H1 (cell line): ENCODE results near the gene FCN2. TPM values are rescaled to one million over a fixed set of nuclear protein-coding genes. Genes with fewer than 3 reads are reported as not detected.

Experiments used
- CTCF ChIA-PET: fragments of 300-600 bp; sonication (Branson Sonifier 250); formaldehyde crosslinking; loops from one replicate; lab custom pipeline; 2021; ENCODE audit not compliant: partially characterized antibody; lab: Charles Lee
- POLR2A ChIA-PET: fragments of 300-600 bp; sonication (Branson Sonifier 250); formaldehyde crosslinking; loops from one replicate; lab custom pipeline; 2021; ENCODE audit warnings: inconsistent platforms; ENCODE audit not compliant: partially characterized antibody; lab: Charles Lee
- DNase-seq, 2 experiments: peaks; one replicate each; pipeline versions ENCODE4 v3.0.0 to v3.0.0-alpha.2; 2010 to 2022; ENCODE audit warnings: low spot score in 2 of 2, low read depth in 1 of 2, mixed read lengths in 1 of 2
- FAIRE-seq: peaks from 2 replicates; lab custom pipeline; 2011; peaks lifted over from hg19 to GRCh38; lab: Jason Lieb, UNC
- H2AFZ ChIP-seq: 2 replicates; pipeline ENCODE4 v1.8.1; 2012; ENCODE audit warnings: low read length, inconsistent platforms
- H2AK5ac ChIP-seq: 2 replicates; pipeline ENCODE4 v1.6.1; 2013; ENCODE audit warnings: low read depth, low read length
- H2BK120ac ChIP-seq: replicated peaks from 2 replicates; pipeline ENCODE3; 2013; ENCODE audit warnings: low read depth, low read length, inconsistent platforms
- H2BK12ac ChIP-seq: 2 replicates; pipeline ENCODE4 v1.6.1; 2013; ENCODE audit warnings: low read depth, low read length
- H2BK15ac ChIP-seq: 2 replicates; pipeline ENCODE4 v1.6.1; 2013; ENCODE audit warnings: low read length
- H2BK20ac ChIP-seq: 2 replicates; pipeline ENCODE4 v1.6.1; 2013; ENCODE audit warnings: low read length
- H2BK5ac ChIP-seq: 2 replicates; pipeline ENCODE4 v1.6.1; 2013; ENCODE audit warnings: low read depth, low read length
- H3K14ac ChIP-seq: 2 replicates; pipeline ENCODE4 v1.6.1; 2013; ENCODE audit warnings: inconsistent platforms; ENCODE audit not compliant: insufficient read length
- H3K18ac ChIP-seq: 2 replicates; pipeline ENCODE4 v1.6.1; 2013; ENCODE audit warnings: low read length; ENCODE audit errors: extremely low read depth
- H3K23ac ChIP-seq: 2 replicates; pipeline ENCODE4 v1.6.1; 2013; ENCODE audit warnings: inconsistent platforms; ENCODE audit not compliant: insufficient read length
- H3K23me2 ChIP-seq: 2 replicates; pipeline ENCODE4 v1.6.1; 2013; ENCODE audit warnings: low read depth, low read length
- H3K27ac ChIP-seq: 2 replicates; pipeline ENCODE4 v1.6.1; 2011; ENCODE audit warnings: low read depth, low read length, inconsistent platforms
- H3K27me3 ChIP-seq, 4 experiments: replicated peaks in 1 of 4; 1 replicate in 1 of 4; 2 replicates in 3 of 4; pipeline versions ENCODE4 v1.6.1 to v1.8.1; 2011 to 2013; ENCODE audit warnings: low read length in 3 of 4, mild to moderate bottlenecking in 3 of 4, inconsistent platforms in 2 of 4, mixed read lengths in 2 of 4, moderate library complexity in 1 of 4; ENCODE audit not compliant: control insufficient read depth in 3 of 4, insufficient read depth in 3 of 4; ENCODE audit errors: extremely low read depth in 1 of 4
- H3K36me3 ChIP-seq, 4 experiments: 2 replicates each; pipeline versions ENCODE4 v1.6.1 to v1.8.1; 2011 to 2013; ENCODE audit warnings: mild to moderate bottlenecking in 4 of 4, low read length in 3 of 4, moderate library complexity in 2 of 4, control low read depth in 1 of 4, inconsistent platforms in 1 of 4; ENCODE audit not compliant: insufficient read depth in 4 of 4, control insufficient read depth in 2 of 4
- H3K4ac ChIP-seq: replicated peaks from 2 replicates; pipeline ENCODE3; 2013; ENCODE audit warnings: low read length, low read depth, mixed read lengths, inconsistent platforms; ENCODE audit not compliant: insufficient read length
- H3K4me1 ChIP-seq, 4 experiments: replicated peaks in 1 of 4; 1 replicate in 1 of 4; 2 replicates in 3 of 4; pipeline versions ENCODE4 v1.6.1 to v1.8.1; 2011 to 2013; ENCODE audit warnings: low read length in 3 of 4, inconsistent platforms in 2 of 4, mixed read lengths in 1 of 4; ENCODE audit not compliant: insufficient read depth in 4 of 4, control insufficient read depth in 3 of 4
- H3K4me2 ChIP-seq, 2 experiments: 2 replicates each; pipeline versions ENCODE4 v1.6.1 to v1.8.1; 2011 to 2013; ENCODE audit warnings: low read depth in 2 of 2, low read length in 2 of 2, control low read depth in 1 of 2, inconsistent platforms in 1 of 2, mild to moderate bottlenecking in 1 of 2; ENCODE audit not compliant: insufficient read depth in 1 of 2
- H3K4me3 ChIP-seq, 4 experiments: fragments of 200-600, 300-600 bp in 1 of 4; sonication (generic), shearing (Covaris generic), sonication (Bioruptor Twin) in 1 of 4; 2 replicates each; pipeline versions ENCODE4 v1.5.1 to v1.8.1; 2011 to 2016; ENCODE audit warnings: low read length in 4 of 4, low read depth in 3 of 4, control low read depth in 2 of 4, inconsistent platforms in 2 of 4, mild to moderate bottlenecking in 2 of 4, mixed read lengths in 1 of 4, moderate library complexity in 1 of 4; ENCODE audit not compliant: insufficient read depth in 2 of 4; ENCODE audit errors: extremely low read depth in 1 of 4
- H3K56ac ChIP-seq: replicated peaks from 2 replicates; pipeline ENCODE3; 2013; ENCODE audit warnings: low read depth, mild to moderate bottlenecking, mixed read lengths, low read length, inconsistent platforms; ENCODE audit not compliant: insufficient read length
- H3K79me1 ChIP-seq: 2 replicates; pipeline ENCODE4 v1.6.1; 2013; ENCODE audit warnings: low read depth, low read length, control low read depth
- H3K79me2 ChIP-seq, 2 experiments: 2 replicates each; pipeline versions ENCODE4 v1.6.1 to v1.8.1; 2012 to 2013; ENCODE audit warnings: low read length in 2 of 2, mild to moderate bottlenecking in 2 of 2, inconsistent platforms in 1 of 2; ENCODE audit not compliant: insufficient read depth in 2 of 2, control insufficient read depth in 1 of 2
- H3K9ac ChIP-seq, 4 experiments: replicated peaks in 1 of 4; 1 replicate in 1 of 4; 2 replicates in 3 of 4; pipeline versions ENCODE4 v1.6.1 to v1.8.1; 2011 to 2013; ENCODE audit warnings: low read depth in 3 of 4, low read length in 3 of 4, control low read depth in 2 of 4, mild to moderate bottlenecking in 2 of 4, moderate library complexity in 2 of 4, inconsistent platforms in 1 of 4; ENCODE audit errors: extremely low read depth in 1 of 4
- H3K9me3 ChIP-seq, 2 experiments: 2 replicates each; pipeline versions ENCODE4 v1.6.1 to v1.8.1; 2012 to 2013; ENCODE audit warnings: mild to moderate bottlenecking in 2 of 2, moderate library complexity in 2 of 2, control low read depth in 1 of 2, inconsistent platforms in 1 of 2, low read depth in 1 of 2, low read length in 1 of 2, mixed read lengths in 1 of 2; ENCODE audit not compliant: insufficient read depth in 2 of 2
- H4K20me1 ChIP-seq, 2 experiments: replicated peaks in 1 of 2; 2 replicates each; pipeline versions ENCODE3 to v1.8.1; 2011 to 2013; ENCODE audit warnings: inconsistent platforms in 2 of 2, low read length in 2 of 2, mild to moderate bottlenecking in 1 of 2; ENCODE audit not compliant: insufficient read depth in 2 of 2, control insufficient read depth in 1 of 2
- H4K5ac ChIP-seq: 2 replicates; pipeline ENCODE4 v1.6.1; 2013; ENCODE audit warnings: low read length, low read depth, mixed read lengths, inconsistent platforms; ENCODE audit not compliant: insufficient read length
- H4K8ac ChIP-seq: 2 replicates; pipeline ENCODE4 v1.8.0; 2013; ENCODE audit warnings: mild to moderate bottlenecking, moderate library complexity, low read length, inconsistent platforms; ENCODE audit not compliant: insufficient read depth; ENCODE audit errors: extremely low read depth
- H4K91ac ChIP-seq: replicated peaks from 2 replicates; pipeline ENCODE3; 2013; ENCODE audit warnings: low read length, mixed read lengths, inconsistent platforms; ENCODE audit not compliant: insufficient read length
- CHD1 ChIP-seq: IDR thresholded peaks from 2 replicates; pipeline ENCODE4 v1.6.1; 2012; ENCODE audit warnings: low read depth, low read length, improper control_type of control experiment
- CREB1 ChIP-seq: IDR thresholded peaks from 2 replicates; pipeline ENCODE4 v1.6.1; 2012; ENCODE audit warnings: inconsistent platforms
- CTBP2 ChIP-seq: IDR thresholded peaks from 2 replicates; pipeline ENCODE4 v1.7.0; 2011; ENCODE audit warnings: borderline replicate concordance, mild to moderate bottlenecking, moderate library complexity, mixed read lengths, low read length; ENCODE audit not compliant: insufficient read depth, insufficient read length
- HDAC2 ChIP-seq, 2 experiments: fragments of 300-600 bp in 1 of 2; sonication (generic) in 1 of 2; IDR thresholded peaks; 2 replicates each; pipeline ENCODE4 v1.6.1; 2011 to 2012; ENCODE audit warnings: low read depth in 2 of 2, low read length in 2 of 2, mild to moderate bottlenecking in 2 of 2, moderate library complexity in 2 of 2, borderline replicate concordance in 1 of 2, inconsistent platforms in 1 of 2
- KDM1A ChIP-seq: fragments of 200-600, 300-600 bp; sonication (generic); IDR thresholded peaks from 2 replicates; pipeline ENCODE4 v1.7.1; 2016; ENCODE audit warnings: mild to moderate bottlenecking, low read length, borderline replicate concordance
- RAD21 ChIP-seq, 2 experiments: IDR thresholded peaks in 1 of 2; conservative IDR thresholded peaks in 1 of 2; 2 replicates each; pipeline ENCODE4 v1.6.1; 2011; ENCODE audit warnings: low read depth in 2 of 2, low read length in 2 of 2, improper control_type of control experiment in 1 of 2, inconsistent platforms in 1 of 2, mild to moderate bottlenecking in 1 of 2, moderate library complexity in 1 of 2
- RFX5 ChIP-seq: IDR thresholded peaks from 2 replicates; pipeline ENCODE4 v1.6.1; 2011; ENCODE audit warnings: low read depth, low read length, improper control_type of control experiment, borderline replicate concordance
- SIN3A ChIP-seq, 2 experiments: IDR thresholded peaks in 1 of 2; conservative IDR thresholded peaks in 1 of 2; 2 replicates each; pipeline ENCODE4 v1.6.1; 2011 to 2012; ENCODE audit warnings: low read length in 2 of 2, improper control_type of control experiment in 1 of 2, low read depth in 1 of 2, mild to moderate bottlenecking in 1 of 2
- TAF1 ChIP-seq: IDR thresholded peaks from 2 replicates; pipeline ENCODE4 v1.6.1; 2011; ENCODE audit warnings: mild to moderate bottlenecking, low read depth, low read length
- WGBS, 2 experiments: shearing (Covaris generic) in 1 of 2; methylation state at CpG; one replicate each; pipeline versions ENCODE4 v1.1.6 to v1.1.7; 2013 to 2015; ENCODE audit warnings: low lambda C conversion rate in 2 of 2, mixed read lengths in 2 of 2, inconsistent platforms in 1 of 2, low coverage in 1 of 2, missing lambda C conversion rate in 1 of 2; ENCODE audit not compliant: insufficient replicate concordance in 2 of 2, insufficient coverage in 1 of 2, insufficient read length in 1 of 2; ENCODE audit errors: extremely low coverage in 1 of 2, missing lambda C conversion rate in 1 of 2; 5-methylcytosine and 5-hydroxymethylcytosine counted together
- polyA plus RNA-seq, 7 experiments: library from polyadenylated mRNA; depleted of rRNA in 3 of 7; stranded (reverse) in 5 of 7; unstranded in 2 of 7; fragments of >200 nt in 5 of 7; fragments of 200-250 nt in 2 of 7; gene quantifications; 1 replicate in 5 of 7; 2 replicates in 1 of 7; 4 replicates in 1 of 7; pipeline versions ENCODE4 v1.2.1 to v1.2.3, GENCODE V29; 2011 to 2013; ENCODE audit warnings: missing spikeins in 2 of 7, mixed read lengths in 2 of 7
- total RNA-seq: library from RNA; stranded (reverse); fragmentation: NEBNext Ultra II Directional; extraction: Animal tissue kit (Norgen Biotek cat#: 25700); gene quantifications from 2 replicates; pipeline ENCODE4 v1.2.1, GENCODE V29; 2021
- TF ChIP-seq, protein P1 (sequence below): IDR thresholded peaks from 2 replicates; pipeline ENCODE4 v1.6.1; 2012; ENCODE audit warnings: inconsistent platforms
- TF ChIP-seq, protein P2 (sequence below): IDR thresholded peaks from 2 replicates; pipeline ENCODE4 v1.6.1; 2012; ENCODE audit warnings: inconsistent platforms

The FCN2 gene
- total and polyA plus RNA-seq, 2 of the 8 experiments (the other 6 are each of a cell fraction or from before 2014, with no cell fraction given): not detected

DNA sequence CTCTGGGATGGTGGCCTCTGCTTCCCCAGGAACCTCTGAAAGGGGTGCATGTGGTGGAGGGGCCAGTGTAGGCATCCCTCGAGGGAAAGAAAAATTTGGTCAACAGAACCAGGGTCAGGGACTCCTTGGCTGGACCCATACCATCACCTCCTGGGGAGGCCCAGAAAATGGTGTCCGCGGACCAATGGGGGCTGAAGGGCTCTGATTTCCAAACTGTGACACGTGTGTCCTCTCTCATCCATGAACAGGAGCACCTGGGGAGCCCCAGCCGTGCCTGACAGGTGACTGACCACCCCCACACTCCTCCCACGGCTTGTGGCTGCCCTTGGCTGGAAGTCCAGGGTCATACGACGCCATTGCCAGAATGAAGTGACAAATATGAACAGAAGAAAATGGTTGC lies 3.9 kb downstream of the FCN2 start:
- no peak overlapping the region for H3K4me2 ChIP-seq
- H2AK5ac ChIP-seq: no peak overlapping the region
- no peak overlapping the region for H3K14ac ChIP-seq
- no peak overlapping the region for H4K5ac ChIP-seq
- no peak overlapping the region for H3K27ac ChIP-seq
- CTCF ChIA-PET: no interaction called here
- no peak overlapping the region for H3K4me3 ChIP-seq
- peak overlapping the region; percentile 39; the same call in 1 of the 2 replicates for H4K8ac ChIP-seq
- no peaks in the 10 kb centered on the region; the same call in 1 of the 2 replicates for H3K23me2 ChIP-seq
- no peaks in the 10 kb centered on the region for H3K27me3 ChIP-seq
- H2BK120ac ChIP-seq: no peak overlapping the region
- no peak overlapping the region for H2AFZ ChIP-seq
- H3K18ac ChIP-seq: no peak overlapping the region
- H3K79me2 ChIP-seq: no peaks in the 10 kb centered on the region
- H3K23ac ChIP-seq: no peak overlapping the region
- H2BK20ac ChIP-seq: no peak overlapping the region
- POLR2A ChIA-PET: no interaction called here
- H2BK12ac ChIP-seq: no peak overlapping the region
- FAIRE-seq (no peak), DNase-seq (no peak)
- no peaks in the 10 kb centered on the region for H4K20me1 ChIP-seq
- no peaks in the 10 kb centered on the region for H3K4me1 ChIP-seq
- H4K91ac ChIP-seq: no peak overlapping the region
- no peak overlapping the region for H2BK15ac ChIP-seq
- H3K36me3 ChIP-seq: no peaks in the 10 kb centered on the region
- H3K56ac ChIP-seq: no peak overlapping the region
- no peak overlapping the region for H3K9ac ChIP-seq
- H3K4ac ChIP-seq: no peak overlapping the region
- H3K79me1 ChIP-seq: no peaks in the 10 kb centered on the region
- TF ChIP-seq CHD1: no peak
- no peak for TF ChIP-seq RFX5
- no peak for TF ChIP-seq RAD21 (IDR thresholded peaks at IDR 0.05 in 1 of 2, conservative IDR thresholded peaks at IDR 0.05 in 1 of 2; ENCODE audit: low read depth in 2 of 2, low read length in 2 of 2)
- TF ChIP-seq, protein P1, sequence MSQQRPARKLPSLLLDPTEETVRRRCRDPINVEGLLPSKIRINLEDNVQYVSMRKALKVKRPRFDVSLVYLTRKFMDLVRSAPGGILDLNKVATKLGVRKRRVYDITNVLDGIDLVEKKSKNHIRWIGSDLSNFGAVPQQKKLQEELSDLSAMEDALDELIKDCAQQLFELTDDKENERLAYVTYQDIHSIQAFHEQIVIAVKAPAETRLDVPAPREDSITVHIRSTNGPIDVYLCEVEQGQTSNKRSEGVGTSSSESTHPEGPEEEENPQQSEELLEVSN: no peak
- no peak for TF ChIP-seq KDM1A
- TF ChIP-seq CTBP2: no peak
- TF ChIP-seq CREB1: no peak
- TF ChIP-seq, protein P2, sequence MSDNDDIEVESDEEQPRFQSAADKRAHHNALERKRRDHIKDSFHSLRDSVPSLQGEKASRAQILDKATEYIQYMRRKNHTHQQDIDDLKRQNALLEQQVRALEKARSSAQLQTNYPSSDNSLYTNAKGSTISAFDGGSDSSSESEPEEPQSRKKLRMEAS: no peak
- no peak for TF ChIP-seq SIN3A (conservative IDR thresholded peaks at IDR 0.05 in 1 of 2, IDR thresholded peaks at IDR 0.05 in 1 of 2; ENCODE audit: low read depth in 1 of 2, low read length in 2 of 2)
- no peak for TF ChIP-seq TAF1
- TF ChIP-seq HDAC2 (IDR thresholded peaks at IDR 0.05; ENCODE audit: borderline replicate concordance in 1 of 2, low read depth in 2 of 2, low read length in 2 of 2): no peak
- TF ChIP-seq, all 59 proteins: peak for 0
- WGBS, 2 experiments: 94% methylated on average over 8 of the region's 8 CpGs; no CpG with 5 or more reads in 1 of the 2 experiments
- H2BK5ac ChIP-seq: no peak overlapping the region
- no peaks in the 10 kb centered on the region for H3K9me3 ChIP-seq
